HG02571 (cell line): ENCODE data around the gene GLYAT.
A peak's percentile ranks its signal among the peaks of the same experiment; 100 is the strongest.
"Not testable (repeated sequence)": the region's sequence is repeated elsewhere in the genome, so short reads cannot be mapped to it uniquely, and the experiment has no call there.

Experiments used
- ATAC-seq: cut with Tn5 transposase; IDR thresholded peaks from one replicate; pipeline ENCODE4 v1.9.1; 2021; ENCODE audit warnings: mild to moderate bottlenecking, moderate library complexity; ENCODE audit not compliant: unreplicated experiment

GLYAT gene

GRCh38 chr11:58685973-58686722 is 45.6 kb downstream of the GLYAT start:
- ATAC-seq = no peak

- ATAC-seq = not testable (repeated sequence)
Measured at GRCh38 chr11:58682660-58683059, 49.1 kb downstream of the GLYAT start.

GRCh38 chr11:58677536-58677935 is 54.2 kb downstream of the GLYAT start:
- ATAC-seq = not testable (repeated sequence)

- ATAC-seq = no peak
Measured at GRCh38 chr11:58676563-58677135, 55.1 kb downstream of the GLYAT start.

- peak; percentile 87 for ATAC-seq
Measured at GRCh38 chr11:58675334-58676155, 56.2 kb downstream of the GLYAT start.

- ATAC-seq = no peak
Measured at GRCh38 chr11:58674609-58675008, 57.1 kb downstream of the GLYAT start.

- no peak for ATAC-seq
Measured at GRCh38 chr11:58671983-58672633, 59.6 kb downstream of the GLYAT start.

- ATAC-seq = no peak
Measured at GRCh38 chr11:58659910-58660570, 71.7 kb downstream of the GLYAT start.

- no peak for ATAC-seq
Measured at GRCh38 chr11:58659404-58659803, 72.3 kb downstream of the GLYAT start.
